GM19238 (cell line): ENCODE data around the gene BAHCC1.

Source experiments
- DNase-seq: peaks from one replicate; pipeline ENCODE4 v3.0.0; 2011; ENCODE audit warnings: low spot score; ENCODE audit not compliant: insufficient read length

The BAHCC1 gene

GRCh38 chr17:81440051-81440471 is 44.8 kb downstream of the BAHCC1 start:
- no peak for DNase-seq

- peak; percentile 62 for DNase-seq
These were observed 45.4 kb downstream of the BAHCC1 start for GRCh38 chr17:81440511-81441244.

- DNase-seq: no peak
These were observed 47.5 kb downstream of the BAHCC1 start for GRCh38 chr17:81442791-81443190.

DNA sequence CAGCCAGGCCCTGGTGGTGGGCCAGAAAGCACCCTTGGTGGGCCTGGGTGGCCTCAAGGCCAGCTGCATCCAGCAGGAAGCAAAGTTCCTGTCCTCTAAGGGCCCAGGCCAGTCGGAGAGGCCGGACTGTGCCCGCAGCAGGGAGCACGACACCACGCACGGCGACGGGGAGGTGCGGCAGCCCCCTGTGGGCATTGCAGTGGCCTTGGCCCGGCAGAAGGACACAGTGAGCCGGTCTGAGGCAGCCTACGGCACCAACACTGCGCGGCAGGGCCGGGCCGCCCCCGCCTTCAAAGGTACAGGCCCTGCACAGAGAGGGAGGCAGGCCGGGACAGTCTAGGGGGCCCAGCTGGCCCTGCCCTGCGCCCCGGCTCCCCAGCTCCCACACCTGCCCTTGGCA is 48.0 kb downstream of the BAHCC1 start:
- DNase-seq: no peak

- no peak for DNase-seq
These were observed 49.5 kb downstream of the BAHCC1 start for GRCh38 chr17:81444610-81445339.

DNA sequence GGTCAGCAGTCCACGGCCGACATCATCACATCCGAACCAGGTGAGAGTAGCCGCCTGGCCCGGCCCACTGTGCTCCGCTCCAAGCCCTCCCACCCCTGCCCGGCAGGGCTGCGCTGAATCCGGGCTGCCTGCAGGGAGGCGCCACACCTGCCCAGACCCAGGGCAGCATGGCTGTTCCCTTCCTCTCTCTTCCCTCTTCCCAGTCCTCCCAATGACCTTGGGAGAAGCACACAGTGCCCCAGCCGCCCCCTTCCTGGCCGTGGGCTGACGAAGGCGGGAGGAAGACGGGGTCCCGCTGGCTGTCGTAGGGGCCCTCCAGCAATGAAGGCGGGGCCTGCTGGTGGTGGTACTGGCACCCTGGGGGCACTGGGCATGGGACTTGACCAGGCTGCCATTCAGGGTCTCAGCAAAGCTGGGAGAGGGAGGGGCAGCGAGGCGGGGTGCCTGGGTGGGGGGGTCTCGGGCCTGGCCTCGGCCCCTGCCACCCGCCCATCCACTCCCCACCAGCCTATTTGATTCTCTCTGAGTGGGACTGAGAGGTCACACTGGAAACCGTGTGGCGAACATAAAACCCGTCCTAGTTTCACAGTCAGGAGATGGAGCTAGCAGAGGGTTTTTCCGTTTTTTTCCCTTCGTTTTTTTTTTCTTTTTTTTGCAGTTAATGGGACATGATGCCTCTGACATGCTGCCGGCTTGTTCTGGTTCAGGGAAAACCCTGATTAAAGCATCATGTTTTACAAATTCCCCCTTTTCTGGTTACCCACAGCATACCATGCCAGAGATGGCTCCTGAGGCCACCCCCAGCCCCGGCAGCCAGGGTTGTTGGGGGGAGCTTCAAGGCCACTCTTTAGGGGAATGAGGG is 50.6 kb downstream of the BAHCC1 start:
- no peak for DNase-seq

DNA sequence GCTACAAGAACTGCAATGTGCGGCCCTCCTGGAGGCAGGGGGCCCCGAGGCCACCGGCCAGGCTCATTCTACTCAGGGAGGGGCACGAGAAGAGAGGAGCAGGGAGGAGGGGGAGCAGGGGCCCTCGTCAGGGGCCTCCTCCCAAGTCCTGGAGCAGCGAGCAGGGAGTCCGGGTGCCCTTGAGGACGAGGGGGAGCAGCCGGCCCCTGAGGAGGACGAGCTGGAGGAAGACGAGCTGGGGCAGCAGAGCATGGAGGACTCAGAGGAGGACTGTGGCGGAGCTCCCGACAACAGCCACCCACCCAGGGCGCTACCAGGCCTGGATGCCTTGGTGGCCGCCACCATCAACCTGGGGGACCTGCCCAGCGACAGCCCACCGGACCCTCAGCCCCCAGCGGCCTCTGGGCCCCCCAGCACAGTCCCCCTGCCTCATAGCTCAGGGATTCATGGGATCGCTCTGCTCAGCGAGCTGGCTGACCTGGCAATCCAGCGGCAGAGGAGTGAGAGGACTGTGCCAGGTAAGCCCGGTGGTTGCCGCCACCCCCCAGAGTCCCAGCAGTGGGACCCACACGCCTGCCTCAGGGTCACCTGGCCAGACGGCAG is 52.2 kb downstream of the BAHCC1 start:
- no peak for DNase-seq

DNA sequence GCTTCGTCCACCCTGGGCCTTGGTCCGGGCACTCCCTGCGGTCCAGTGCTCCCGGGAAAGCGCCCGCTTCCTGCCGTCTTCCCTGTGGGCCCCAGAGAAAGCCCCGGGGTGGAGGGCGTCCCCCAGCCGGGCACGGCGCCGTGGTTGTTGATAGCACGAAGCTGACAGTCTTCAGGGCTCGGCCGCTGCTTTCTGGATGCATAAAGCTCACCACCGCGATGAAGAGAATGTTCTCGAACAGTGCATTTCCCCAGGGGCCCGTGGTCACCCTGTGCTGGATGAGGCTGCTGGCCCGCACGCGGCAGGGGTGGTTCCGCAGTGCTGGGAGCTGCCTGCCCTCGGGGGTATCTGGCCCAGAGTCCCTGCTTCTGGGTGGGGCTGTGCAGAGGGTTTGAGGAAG is 53.2 kb downstream of the BAHCC1 start:
- DNase-seq: no peak

DNA sequence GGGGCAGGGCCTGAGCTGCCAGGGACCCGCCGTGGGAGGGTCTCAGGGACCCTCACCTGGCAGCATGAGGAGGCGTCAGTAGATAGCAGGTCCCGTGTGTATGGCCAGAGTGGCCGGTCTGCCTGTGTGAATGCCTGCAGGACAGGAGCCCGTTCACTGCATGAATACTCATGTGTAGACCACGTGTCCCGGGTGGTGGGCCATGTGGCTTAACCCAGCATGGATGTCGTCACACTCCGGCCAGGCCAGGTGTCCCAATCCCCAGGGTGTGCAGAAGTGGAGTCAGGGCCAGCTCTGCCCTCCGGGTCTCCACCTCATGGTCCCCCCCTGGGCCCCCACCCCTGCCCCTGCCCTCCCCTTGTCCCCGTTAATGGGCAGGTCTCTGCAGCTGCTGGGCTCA is 53.7 kb downstream of the BAHCC1 start:
- DNase-seq: no peak

- no peak for DNase-seq
These were observed 54.1 kb downstream of the BAHCC1 start for GRCh38 chr17:81449351-81449750.

DNA sequence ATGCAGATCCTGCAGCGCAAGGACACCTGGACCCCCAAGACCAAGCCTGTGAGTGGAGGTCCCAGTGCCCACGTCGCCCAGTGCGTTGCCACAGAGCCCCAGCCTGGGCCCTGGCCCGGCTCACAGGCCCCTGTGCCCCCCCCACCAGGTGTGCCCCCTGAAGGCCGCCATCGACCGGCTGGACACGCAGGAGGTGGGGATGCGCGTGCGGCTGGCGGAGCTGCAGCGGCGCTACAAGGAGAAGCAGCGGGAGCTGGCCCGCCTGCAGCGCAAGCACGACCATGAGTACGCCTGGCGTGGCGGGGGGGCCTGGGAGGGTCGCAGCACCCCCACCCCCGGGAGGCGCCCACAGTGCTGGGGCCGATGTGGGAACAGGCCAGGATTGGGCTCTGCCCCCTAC is 56.6 kb downstream of the BAHCC1 start:
- DNase-seq: no peak

- no peak for DNase-seq
These were observed 57.3 kb downstream of the BAHCC1 start for GRCh38 chr17:81452551-81452950.

GRCh38 chr17:81453076-81453475 is 57.8 kb downstream of the BAHCC1 start:
- DNase-seq: no peak

- DNase-seq: peak; percentile 43
These were observed 58.5 kb downstream of the BAHCC1 start for GRCh38 chr17:81453712-81454111.

DNA sequence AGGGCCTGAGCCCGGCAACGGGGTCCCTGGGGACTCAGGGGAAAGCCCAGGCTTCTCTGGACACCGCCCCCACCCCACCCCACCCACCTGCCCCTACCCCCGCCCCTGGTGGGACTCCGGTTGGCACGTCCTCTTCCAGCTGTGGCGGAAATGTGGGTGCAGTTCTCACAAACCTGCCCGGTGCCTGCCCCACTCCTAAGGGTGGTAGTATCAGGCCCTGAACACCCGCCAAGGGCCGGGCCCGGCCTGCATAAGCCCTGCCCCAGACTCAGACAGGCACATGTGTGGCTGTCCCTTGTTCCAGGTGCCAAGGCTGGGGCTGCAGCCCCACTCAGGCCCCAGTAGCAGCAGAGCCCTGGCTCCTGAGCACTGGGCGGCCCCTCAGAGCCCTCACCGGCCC is 59.2 kb downstream of the BAHCC1 start:
- DNase-seq: no peak

DNA sequence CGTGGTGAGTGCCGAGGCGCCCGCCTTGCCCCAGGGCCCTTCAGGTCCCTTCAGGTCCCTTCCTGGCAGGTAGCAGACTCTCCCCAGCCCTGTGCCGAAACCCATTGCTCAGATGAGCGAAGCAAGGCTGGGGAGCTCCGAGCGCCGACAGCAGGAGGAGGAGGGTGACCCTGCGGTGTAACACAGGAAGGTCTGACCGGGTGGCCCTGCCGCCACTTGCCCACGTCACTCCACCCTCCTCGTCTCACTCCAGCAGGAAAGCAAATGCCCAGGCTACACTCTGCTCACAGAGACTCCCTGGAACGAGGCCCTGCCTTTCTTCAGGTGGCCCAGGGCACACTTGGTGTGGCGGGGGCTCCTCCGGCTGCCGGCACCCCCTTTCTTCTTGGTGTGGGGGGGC is 60.1 kb downstream of the BAHCC1 start:
- DNase-seq: no peak

DNA sequence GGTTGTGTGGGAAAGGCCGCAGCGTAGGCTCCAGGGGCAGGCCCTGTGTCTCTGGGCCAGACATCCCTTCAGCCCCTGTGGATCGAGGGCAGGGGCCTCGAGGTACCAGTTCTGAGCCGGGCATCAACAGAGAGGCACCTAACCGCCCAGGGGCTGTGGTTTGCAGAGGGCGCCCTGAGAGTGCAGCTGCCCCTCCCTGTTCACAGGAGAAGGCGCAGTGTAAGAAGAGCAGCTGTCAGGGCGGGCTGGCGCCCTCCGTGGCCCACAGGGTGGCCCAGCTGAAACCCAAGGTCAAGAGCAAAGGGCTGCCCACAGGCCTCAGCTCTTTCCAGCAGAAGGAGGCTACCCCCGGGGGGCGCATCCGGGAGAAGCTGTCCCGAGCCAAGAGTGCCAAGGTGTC is 60.8 kb downstream of the BAHCC1 start:
- DNase-seq: no peak

GRCh38 chr17:81456798-81457197 is 61.5 kb downstream of the BAHCC1 start:
- no peak for DNase-seq

GRCh38 chr17:81457401-81457800 is 62.1 kb downstream of the BAHCC1 start:
- no peak for DNase-seq

GRCh38 chr17:81457917-81458555 is 62.8 kb downstream of the BAHCC1 start:
- DNase-seq: no peak

GRCh38 chr17:81458628-81459027 is 63.4 kb downstream of the BAHCC1 start:
- no peak for DNase-seq
